Measurements from ENCODE around the gene ACSF2. TPM values are rescaled to one million over a fixed set of nuclear protein-coding genes. Genes with fewer than 3 reads are reported as not detected.

The ACSF2 gene
- total and polyA plus RNA-seq, 8 donors: 60.9 to 148 (median 124) TPM

DNA sequence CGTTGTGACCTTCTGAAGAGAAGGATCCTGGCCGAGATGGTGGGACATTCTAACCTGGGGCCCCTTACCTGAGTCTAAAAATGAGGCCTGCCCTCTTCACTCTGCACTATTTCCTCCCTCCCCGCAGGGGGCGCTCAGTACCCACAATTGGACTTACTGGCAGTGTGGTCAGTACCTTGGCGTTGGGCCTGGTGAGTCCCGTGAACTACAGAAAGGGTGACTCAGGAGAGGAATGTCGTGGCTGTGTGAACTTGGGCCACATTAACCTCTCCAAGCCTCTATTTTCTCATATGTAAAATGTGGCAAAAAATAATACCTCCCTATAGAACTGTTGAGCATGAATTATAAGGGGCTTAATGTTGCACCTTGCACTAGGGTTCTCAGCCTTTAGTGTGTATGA is 56.5 kb downstream of the ACSF2 start:
- no peak overlapping the region for H3K4me3 ChIP-seq
- no peaks in the 10 kb centered on the region for H3K9me3 ChIP-seq
- peak overlapping the region; percentile 24 to 69 for H3K27ac ChIP-seq
- peak; percentile 61 to 92 (median 89) for DNase-seq
- peaks cover 0 to 41% of the 10 kb centered on the region in 2 donors for H3K36me3 ChIP-seq
- peak; percentile 74 to 78 for TF ChIP-seq CTCF (IDR thresholded peaks at IDR 0.05)
- peaks cover 7 to 46% of the 10 kb centered on the region in 2 donors for H3K4me1 ChIP-seq
- peak; percentile 74 for ATAC-seq
- intact Hi-C loops (cut with DNase I): no loop called here
- no peaks in the 10 kb centered on the region for H3K27me3 ChIP-seq

- Histone ChIP-seq H3K4me3 (no peak overlapping the region), H3K27me3 (no peaks in the 10 kb centered on the region), H3K4me1 (peaks cover 4 to 40% of the 10 kb centered on the region in 2 donors), H3K9me3 (no peaks in the 10 kb centered on the region), H3K36me3 (peaks cover 0 to 46% of the 10 kb centered on the region in 2 donors), H3K27ac (no peak overlapping the region)
- TF ChIP-seq CTCF (IDR thresholded peaks at IDR 0.05): no peak
- intact Hi-C loops (cut with DNase I): no loop called here
- no peak for ATAC-seq
- peak in 1 of 4 donors; percentile 44 for DNase-seq
These were observed 57.2 kb downstream of the ACSF2 start for GRCh38 chr17:50483266-50483665.

DNA sequence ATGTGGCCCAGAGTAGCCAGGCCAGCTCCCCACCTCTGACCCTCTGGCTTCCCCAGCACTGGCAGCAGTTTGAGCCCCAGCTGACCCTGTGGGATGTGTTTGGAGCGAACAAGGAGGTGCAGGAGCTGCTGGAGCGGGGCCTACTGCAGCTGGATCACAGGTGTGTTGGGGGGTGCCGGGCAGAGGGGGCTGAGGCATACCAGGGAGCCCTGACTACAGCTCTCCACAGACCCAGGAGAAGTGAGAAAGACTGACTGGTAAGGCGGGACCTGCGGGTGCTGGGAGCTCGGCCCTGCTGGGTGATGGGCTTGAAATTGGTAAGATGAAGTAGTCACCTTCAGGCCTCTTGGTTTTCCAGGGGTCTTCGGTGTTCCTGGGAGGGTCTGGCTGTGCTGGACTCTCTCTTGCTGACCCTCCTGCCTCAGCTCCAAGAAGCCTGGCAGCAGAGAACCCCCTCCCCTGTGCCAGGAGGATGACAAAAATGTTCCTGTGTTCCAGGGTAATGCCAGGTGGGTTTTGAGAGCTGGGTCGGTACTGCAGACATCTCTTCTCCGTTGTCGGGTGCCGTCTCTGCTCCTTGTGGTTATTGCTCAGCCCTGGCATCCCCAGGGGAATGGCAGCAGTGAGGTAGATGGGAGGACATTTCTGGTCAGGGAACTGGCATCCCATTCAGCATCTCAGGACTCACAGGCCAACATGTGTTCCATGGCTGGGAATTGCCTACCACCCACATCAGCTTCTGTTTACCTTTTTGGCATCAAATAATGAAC is 58.6 kb downstream of the ACSF2 start:
- Histone ChIP-seq H3K36me3 (peaks cover 0 to 46% of the 10 kb centered on the region in 2 donors), H3K27ac (no peak overlapping the region), H3K4me3 (no peak overlapping the region), H3K27me3 (no peaks in the 10 kb centered on the region), H3K9me3 (no peaks in the 10 kb centered on the region), H3K4me1 (peaks cover 3 to 33% of the 10 kb centered on the region in 2 donors)
- intact Hi-C loops (cut with DNase I): no loop called here
- DNase-seq (peak in 1 of 4 donors; percentile 47), ATAC-seq (no peak)
- no peak for TF ChIP-seq CTCF (IDR thresholded peaks at IDR 0.05)

DNA sequence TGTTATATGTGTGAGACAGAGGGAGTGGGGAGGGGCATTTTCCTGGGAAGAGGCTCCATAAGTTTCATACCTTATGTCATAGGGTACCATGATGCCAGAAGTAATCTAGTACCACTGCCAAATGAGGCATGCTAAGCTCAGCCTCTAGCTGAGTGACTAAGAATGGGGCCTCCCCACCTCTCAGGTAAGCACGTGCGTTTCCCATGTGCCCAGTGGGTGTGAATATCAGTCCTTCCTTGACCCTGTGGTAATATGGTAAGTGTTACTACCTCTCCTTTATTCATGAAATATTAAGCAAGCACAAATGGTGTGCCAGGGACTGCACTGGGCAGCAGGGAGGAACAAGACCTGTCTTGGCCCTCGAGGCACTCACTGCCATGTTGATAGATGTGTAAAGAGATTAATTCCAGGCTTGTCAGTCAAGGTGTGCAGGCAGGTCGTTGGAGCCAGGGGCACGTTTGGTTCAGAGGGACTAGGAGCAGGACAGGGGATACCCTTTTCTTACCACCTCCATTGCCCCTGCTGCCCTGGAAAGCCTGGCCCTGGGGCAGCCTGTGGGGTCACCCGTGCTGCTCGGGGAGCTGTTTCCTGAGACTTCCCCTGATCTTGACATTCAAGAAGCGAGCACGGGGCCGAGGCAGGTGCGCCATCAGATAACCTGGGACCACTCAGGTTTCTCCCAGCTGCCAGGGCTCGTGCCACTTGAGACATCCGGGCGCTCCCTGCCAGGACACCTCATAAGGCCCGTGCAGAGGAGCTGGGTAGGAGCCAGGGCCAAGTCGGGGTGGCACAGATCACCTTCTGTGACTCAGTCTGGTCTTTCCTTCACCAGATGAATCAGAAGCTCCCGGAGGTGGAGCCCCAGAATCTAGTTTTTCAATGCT is 61.4 kb downstream of the ACSF2 start:
- DNase-seq (peak in 1 of 4 donors; percentile 61), ATAC-seq (no peak)
- Histone ChIP-seq H3K4me3 (no peak overlapping the region), H3K27ac (no peak overlapping the region), H3K9me3 (no peaks in the 10 kb centered on the region), H3K36me3 (peaks cover 0 to 38% of the 10 kb centered on the region in 2 donors), H3K4me1 (peaks cover 0 to 5% of the 10 kb centered on the region in 2 donors), H3K27me3 (no peaks in the 10 kb centered on the region)
- TF ChIP-seq CTCF (IDR thresholded peaks at IDR 0.05): no peak
- intact Hi-C loops (cut with DNase I): no loop called here

- peaks cover 0 to 30% of the 10 kb centered on the region in 2 donors for H3K36me3 ChIP-seq
- no peak for TF ChIP-seq CTCF (IDR thresholded peaks at IDR 0.05)
- no peak overlapping the region for H3K4me3 ChIP-seq
- intact Hi-C loops (cut with DNase I): no loop called here
- no peaks in the 10 kb centered on the region for H3K4me1 ChIP-seq
- H3K27me3 ChIP-seq: no peaks in the 10 kb centered on the region
- H3K9me3 ChIP-seq: no peaks in the 10 kb centered on the region
- H3K27ac ChIP-seq: no peak overlapping the region
- DNase-seq (peak in 1 of 4 donors; percentile 2), ATAC-seq (no peak)
These were observed 62.9 kb downstream of the ACSF2 start for GRCh38 chr17:50488880-50489279.
